Neural cell (in vitro differentiated cells): ENCODE results near the gene TULP4.

ENCODE experiments used
- CTCF ChIP-seq: fragments of 450-650 bp; IDR thresholded peaks from 2 replicates; pipeline ENCODE4 v1.5.1; 2014; ENCODE audit warnings: antibody characterized with exemption, mild to moderate bottlenecking, moderate library complexity; ENCODE audit not compliant: poor library complexity, severe bottlenecking
- EP300 ChIP-seq: fragments of 450-650 bp; conservative IDR thresholded peaks from 2 replicates; pipeline ENCODE4 v1.6.1; 2014; ENCODE audit warnings: antibody characterized with exemption, mild to moderate bottlenecking, moderate library complexity; ENCODE audit not compliant: poor library complexity, severe bottlenecking
- EZH2 ChIP-seq: fragments of 200-600, 300-800 bp; shearing (Covaris generic), sonication (generic); IDR thresholded peaks from 2 replicates; pipeline ENCODE4 v1.6.1; 2014; ENCODE audit warnings: antibody characterized with exemption, low read length, borderline replicate concordance, mild to moderate bottlenecking; ENCODE audit not compliant: insufficient read depth, poor library complexity, severe bottlenecking
- MXI1 ChIP-seq: fragments of 450-650 bp; conservative IDR thresholded peaks from 2 replicates; pipeline ENCODE4 v1.6.1; 2014; ENCODE audit warnings: antibody characterized with exemption, mild to moderate bottlenecking; ENCODE audit not compliant: poor library complexity, severe bottlenecking
- POLR2AphosphoS5 ChIP-seq: IDR thresholded peaks from 2 replicates; pipeline ENCODE4 v1.6.1; 2012
- RAD21 ChIP-seq: fragments of 450-650 bp; conservative IDR thresholded peaks from 2 replicates; pipeline ENCODE4 v1.6.1; 2014; ENCODE audit warnings: antibody characterized with exemption, mild to moderate bottlenecking, moderate library complexity
- SMC3 ChIP-seq: fragments of 450-650 bp; conservative IDR thresholded peaks from 2 replicates; pipeline ENCODE4 v1.6.1; 2014; ENCODE audit warnings: antibody characterized with exemption, mild to moderate bottlenecking, moderate library complexity; ENCODE audit not compliant: poor library complexity
- TAF1 ChIP-seq: IDR thresholded peaks from 2 replicates; pipeline ENCODE4 v1.6.1; 2012; ENCODE audit warnings: low read depth
- TF ChIP-seq, protein P1 (sequence below): IDR thresholded peaks from 2 replicates; pipeline ENCODE4 v1.6.1; 2012; ENCODE audit warnings: borderline replicate concordance

DNA sequence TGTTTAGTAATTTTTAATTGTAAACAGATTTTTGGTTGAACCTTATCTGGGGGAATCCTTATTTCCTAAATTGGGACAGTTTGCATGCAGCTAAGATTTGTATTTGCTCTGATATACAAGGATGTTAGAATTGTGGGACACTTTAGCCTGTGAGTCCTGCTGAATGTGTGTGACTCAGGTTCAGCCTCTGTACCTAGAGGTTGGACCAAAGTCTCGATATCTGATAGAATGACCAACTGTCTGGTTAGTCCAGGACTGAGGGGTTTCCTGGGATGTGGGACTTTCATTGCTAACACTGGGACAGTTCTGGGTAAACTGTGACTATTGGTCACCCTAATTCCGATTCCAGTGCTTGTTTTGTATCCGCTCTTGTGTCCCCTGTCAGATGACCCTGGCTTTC is 20.2 kb upstream of the TULP4 start:
- TF ChIP-seq CTCF (no peak), SMC3 (no peak), EP300 (no peak), RAD21 (no peak), MXI1 (no peak), POLR2AphosphoS5 (no peak), EZH2 (no peak), TAF1 (no peak)
- TF ChIP-seq, protein P1, sequence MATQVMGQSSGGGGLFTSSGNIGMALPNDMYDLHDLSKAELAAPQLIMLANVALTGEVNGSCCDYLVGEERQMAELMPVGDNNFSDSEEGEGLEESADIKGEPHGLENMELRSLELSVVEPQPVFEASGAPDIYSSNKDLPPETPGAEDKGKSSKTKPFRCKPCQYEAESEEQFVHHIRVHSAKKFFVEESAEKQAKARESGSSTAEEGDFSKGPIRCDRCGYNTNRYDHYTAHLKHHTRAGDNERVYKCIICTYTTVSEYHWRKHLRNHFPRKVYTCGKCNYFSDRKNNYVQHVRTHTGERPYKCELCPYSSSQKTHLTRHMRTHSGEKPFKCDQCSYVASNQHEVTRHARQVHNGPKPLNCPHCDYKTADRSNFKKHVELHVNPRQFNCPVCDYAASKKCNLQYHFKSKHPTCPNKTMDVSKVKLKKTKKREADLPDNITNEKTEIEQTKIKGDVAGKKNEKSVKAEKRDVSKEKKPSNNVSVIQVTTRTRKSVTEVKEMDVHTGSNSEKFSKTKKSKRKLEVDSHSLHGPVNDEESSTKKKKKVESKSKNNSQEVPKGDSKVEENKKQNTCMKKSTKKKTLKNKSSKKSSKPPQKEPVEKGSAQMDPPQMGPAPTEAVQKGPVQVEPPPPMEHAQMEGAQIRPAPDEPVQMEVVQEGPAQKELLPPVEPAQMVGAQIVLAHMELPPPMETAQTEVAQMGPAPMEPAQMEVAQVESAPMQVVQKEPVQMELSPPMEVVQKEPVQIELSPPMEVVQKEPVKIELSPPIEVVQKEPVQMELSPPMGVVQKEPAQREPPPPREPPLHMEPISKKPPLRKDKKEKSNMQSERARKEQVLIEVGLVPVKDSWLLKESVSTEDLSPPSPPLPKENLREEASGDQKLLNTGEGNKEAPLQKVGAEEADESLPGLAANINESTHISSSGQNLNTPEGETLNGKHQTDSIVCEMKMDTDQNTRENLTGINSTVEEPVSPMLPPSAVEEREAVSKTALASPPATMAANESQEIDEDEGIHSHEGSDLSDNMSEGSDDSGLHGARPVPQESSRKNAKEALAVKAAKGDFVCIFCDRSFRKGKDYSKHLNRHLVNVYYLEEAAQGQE, result no peak
